Astrocyte (in vitro differentiated cells and primary cell): ENCODE results near the gene CHN2. TPM values are rescaled to one million over a fixed set of nuclear protein-coding genes. Genes with fewer than 3 reads are reported as not detected.

Experiments
- DNase-seq: peaks from one replicate; pipeline ENCODE4 v3.0.0-alpha.2; 2010; ENCODE audit warnings: low read depth
- FAIRE-seq: peaks from 2 replicates; lab custom pipeline; 2011; peaks lifted over from hg19 to GRCh38; lab: Jason Lieb, UNC
- H2AFZ ChIP-seq: 2 replicates; pipeline ENCODE4 v1.6.0; 2012; ENCODE audit warnings: low read depth, low read length, inconsistent platforms
- H3K27ac ChIP-seq: 2 replicates; pipeline ENCODE4 v1.5.1; 2011; ENCODE audit warnings: low read depth, low read length, inconsistent platforms
- H3K27me3 ChIP-seq: 2 replicates; pipeline ENCODE4 v1.6.0; 2011; ENCODE audit warnings: low read length, inconsistent platforms; ENCODE audit not compliant: insufficient read depth
- H3K36me3 ChIP-seq: 2 replicates; pipeline ENCODE4 v1.5.1; 2011; ENCODE audit warnings: low read length, inconsistent platforms; ENCODE audit not compliant: insufficient read depth
- H3K4me1 ChIP-seq: 2 replicates; pipeline ENCODE4 v1.5.1; 2011; ENCODE audit warnings: low read length, inconsistent platforms; ENCODE audit not compliant: insufficient read depth
- H3K4me2 ChIP-seq: 2 replicates; pipeline ENCODE4 v1.6.0; 2012; ENCODE audit warnings: low read length, inconsistent platforms
- H3K4me3 ChIP-seq: 2 replicates; pipeline ENCODE4 v1.5.1; 2011; ENCODE audit warnings: low read depth, mild to moderate bottlenecking, low read length, inconsistent platforms; ENCODE audit not compliant: insufficient read depth
- H3K79me2 ChIP-seq: 2 replicates; pipeline ENCODE4 v1.6.0; 2012; ENCODE audit warnings: mild to moderate bottlenecking, low read length, inconsistent platforms; ENCODE audit not compliant: insufficient read depth
- H3K9ac ChIP-seq: 2 replicates; pipeline ENCODE4 v1.6.0; 2012; ENCODE audit warnings: mild to moderate bottlenecking, low read length, inconsistent platforms
- H3K9me3 ChIP-seq: 2 replicates; pipeline ENCODE4 v1.5.1; 2012; ENCODE audit warnings: low read depth, mild to moderate bottlenecking, low read length, inconsistent platforms; ENCODE audit not compliant: insufficient read depth
- H4K20me1 ChIP-seq: 2 replicates; pipeline ENCODE4 v1.6.0; 2012; ENCODE audit warnings: low read length, inconsistent platforms; ENCODE audit not compliant: insufficient read depth
- H3K27ac Mint-ChIP-seq: one replicate; pipeline ENCODE4 v1.8.0; 2021; ENCODE audit warnings: mild to moderate bottlenecking, mixed read lengths; ENCODE audit not compliant: unreplicated experiment
- H3K27me3 Mint-ChIP-seq: one replicate; pipeline ENCODE4 v1.8.0; 2021; ENCODE audit warnings: low read depth, mixed read lengths; ENCODE audit not compliant: unreplicated experiment
- H3K36me3 Mint-ChIP-seq: one replicate; pipeline ENCODE4 v1.8.0; 2021; ENCODE audit warnings: low read depth, mixed read lengths; ENCODE audit not compliant: unreplicated experiment
- H3K4me1 Mint-ChIP-seq: one replicate; pipeline ENCODE4 v1.8.0; 2021; ENCODE audit warnings: low read depth, mixed read lengths; ENCODE audit not compliant: unreplicated experiment
- H3K4me3 Mint-ChIP-seq: one replicate; pipeline ENCODE4 v1.8.0; 2021; ENCODE audit warnings: mild to moderate bottlenecking, moderate library complexity, mixed read lengths; ENCODE audit not compliant: unreplicated experiment
- H3K9me3 Mint-ChIP-seq: one replicate; pipeline ENCODE4 v1.8.0; 2021; ENCODE audit warnings: mild to moderate bottlenecking, mixed read lengths; ENCODE audit not compliant: unreplicated experiment
- CTCF ChIP-seq: IDR thresholded peaks from 2 replicates; pipeline ENCODE4 v1.5.1; 2011; ENCODE audit warnings: low read depth, mild to moderate bottlenecking, inconsistent platforms, low read length, moderate library complexity; ENCODE audit not compliant: insufficient read depth
- EZH2 ChIP-seq: IDR thresholded peaks from 2 replicates; pipeline ENCODE4 v1.6.1; 2012; ENCODE audit warnings: mild to moderate bottlenecking, low read length, inconsistent platforms; ENCODE audit not compliant: insufficient read depth
- total RNA-seq: library from RNA; stranded (reverse); gene quantifications from 2 replicates; pipeline ENCODE4 v1.2.1, GENCODE V29; 2021

The CHN2 gene
- total RNA-seq, 1 donor from 2014 or later = 2.5 TPM

GRCh38 chr7:29375641-29376562, 181.3 kb downstream of the CHN2 start:
- DNase-seq (no peak), FAIRE-seq (no peak)
- Histone ChIP-seq H3K79me2 (no peaks in the 10 kb centered on the region), H3K4me2 (no peak overlapping the region), H3K27ac (no peak overlapping the region), H3K9me3 (no peaks in the 10 kb centered on the region), H2AFZ (no peak overlapping the region), H3K27me3 (no peaks in the 10 kb centered on the region), H3K9ac (no peak overlapping the region), H3K4me3 (no peak overlapping the region), H3K4me1 (no peaks in the 10 kb centered on the region), H3K36me3 (no peaks in the 10 kb centered on the region), H4K20me1 (no peaks in the 10 kb centered on the region)
- Mint-ChIP-seq H3K36me3 (no peaks in the 10 kb centered on the region), H3K4me3 (no peak overlapping the region), H3K27me3 (peaks cover 3% of the 10 kb centered on the region), H3K27ac (no peak overlapping the region), H3K4me1 (peaks cover 6% of the 10 kb centered on the region), H3K9me3 (no peaks in the 10 kb centered on the region)
- TF ChIP-seq CTCF (no peak), EZH2 (no peak)

DNA sequence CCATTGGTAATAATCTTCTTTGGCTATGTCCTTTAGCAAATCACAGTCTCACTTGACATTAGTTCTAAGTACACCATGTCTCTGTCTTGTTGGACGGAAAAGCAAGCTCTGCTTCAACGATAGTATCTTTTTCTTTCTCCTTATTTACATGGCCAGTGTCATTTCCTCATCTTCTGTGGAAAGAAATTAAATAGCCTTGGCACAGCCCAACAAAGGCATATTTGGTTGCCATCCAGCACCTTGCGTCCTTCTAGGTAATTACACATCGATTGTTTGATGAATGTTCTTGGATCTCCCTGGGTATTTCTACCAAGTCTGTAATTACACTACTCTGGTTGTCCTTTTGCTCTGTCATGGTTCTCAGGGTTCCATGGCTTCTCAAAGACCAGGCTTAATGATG, 183.1 kb downstream of the CHN2 start:
- Histone ChIP-seq H3K27ac (no peak overlapping the region), H3K9ac (no peak overlapping the region), H4K20me1 (no peaks in the 10 kb centered on the region), H3K79me2 (no peaks in the 10 kb centered on the region), H2AFZ (no peak overlapping the region), H3K36me3 (no peaks in the 10 kb centered on the region), H3K4me1 (no peaks in the 10 kb centered on the region), H3K4me2 (no peak overlapping the region), H3K9me3 (no peaks in the 10 kb centered on the region), H3K27me3 (no peaks in the 10 kb centered on the region), H3K4me3 (no peak overlapping the region)
- TF ChIP-seq CTCF (no peak), EZH2 (no peak)
- H3K9me3 Mint-ChIP-seq = no peaks in the 10 kb centered on the region
- H3K4me3 Mint-ChIP-seq = no peak overlapping the region
- no peak for FAIRE-seq
- H3K4me1 Mint-ChIP-seq = peaks cover 6% of the 10 kb centered on the region
- H3K36me3 Mint-ChIP-seq = no peaks in the 10 kb centered on the region
- peaks cover 6% of the 10 kb centered on the region for H3K27me3 Mint-ChIP-seq
- DNase-seq = no peak
- no peak overlapping the region for H3K27ac Mint-ChIP-seq

GRCh38 chr7:29379551-29379950, 185.0 kb downstream of the CHN2 start:
- Histone ChIP-seq H3K79me2 (no peaks in the 10 kb centered on the region), H3K9ac (no peak overlapping the region), H3K4me1 (no peaks in the 10 kb centered on the region), H3K27me3 (no peaks in the 10 kb centered on the region), H3K4me2 (no peak overlapping the region), H2AFZ (no peak overlapping the region), H3K9me3 (no peaks in the 10 kb centered on the region), H3K4me3 (no peak overlapping the region), H3K27ac (no peak overlapping the region), H3K36me3 (no peaks in the 10 kb centered on the region), H4K20me1 (no peaks in the 10 kb centered on the region)
- peaks cover 6% of the 10 kb centered on the region for H3K4me1 Mint-ChIP-seq
- DNase-seq (no peak), FAIRE-seq (no peak)
- H3K27ac Mint-ChIP-seq = no peak overlapping the region
- no peak overlapping the region for H3K4me3 Mint-ChIP-seq
- TF ChIP-seq CTCF (no peak), EZH2 (no peak)
- no peaks in the 10 kb centered on the region for H3K36me3 Mint-ChIP-seq
- H3K9me3 Mint-ChIP-seq = no peaks in the 10 kb centered on the region
- peaks cover 8% of the 10 kb centered on the region for H3K27me3 Mint-ChIP-seq
